HG02798 (cell line): Measurements from ENCODE around the gene CLEC18C.
"Not testable (repeated sequence)": the region's sequence is repeated elsewhere in the genome, so short reads cannot be mapped to it uniquely, and the experiment has no call there.

Experiments
- ATAC-seq: cut with Tn5 transposase; IDR thresholded peaks from one replicate; pipeline ENCODE4 v1.9.1; 2021; ENCODE audit warnings: mild to moderate bottlenecking; ENCODE audit not compliant: unreplicated experiment, poor library complexity

The CLEC18C gene

DNA sequence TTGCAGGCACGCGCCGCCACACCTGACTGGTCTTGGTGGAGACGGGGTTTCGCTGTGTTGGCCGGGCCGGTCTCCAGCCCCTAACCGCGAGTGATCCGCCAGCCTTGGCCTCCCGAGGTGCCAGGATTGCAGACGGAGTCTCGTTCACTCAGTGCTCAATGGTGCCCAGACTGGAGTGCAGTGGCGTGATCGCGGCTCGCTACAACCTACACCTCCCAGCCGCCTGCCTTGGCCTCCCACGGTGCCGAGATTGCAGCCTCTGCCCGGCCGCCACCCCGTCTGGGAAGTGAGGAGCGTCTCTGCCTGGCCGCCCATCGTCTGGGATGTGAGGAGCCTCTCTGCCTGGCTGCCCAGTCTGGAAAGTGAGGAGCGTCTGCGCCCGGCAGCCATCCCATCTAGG, 30.4 kb downstream of the CLEC18C start:
- not testable (repeated sequence) for ATAC-seq

DNA sequence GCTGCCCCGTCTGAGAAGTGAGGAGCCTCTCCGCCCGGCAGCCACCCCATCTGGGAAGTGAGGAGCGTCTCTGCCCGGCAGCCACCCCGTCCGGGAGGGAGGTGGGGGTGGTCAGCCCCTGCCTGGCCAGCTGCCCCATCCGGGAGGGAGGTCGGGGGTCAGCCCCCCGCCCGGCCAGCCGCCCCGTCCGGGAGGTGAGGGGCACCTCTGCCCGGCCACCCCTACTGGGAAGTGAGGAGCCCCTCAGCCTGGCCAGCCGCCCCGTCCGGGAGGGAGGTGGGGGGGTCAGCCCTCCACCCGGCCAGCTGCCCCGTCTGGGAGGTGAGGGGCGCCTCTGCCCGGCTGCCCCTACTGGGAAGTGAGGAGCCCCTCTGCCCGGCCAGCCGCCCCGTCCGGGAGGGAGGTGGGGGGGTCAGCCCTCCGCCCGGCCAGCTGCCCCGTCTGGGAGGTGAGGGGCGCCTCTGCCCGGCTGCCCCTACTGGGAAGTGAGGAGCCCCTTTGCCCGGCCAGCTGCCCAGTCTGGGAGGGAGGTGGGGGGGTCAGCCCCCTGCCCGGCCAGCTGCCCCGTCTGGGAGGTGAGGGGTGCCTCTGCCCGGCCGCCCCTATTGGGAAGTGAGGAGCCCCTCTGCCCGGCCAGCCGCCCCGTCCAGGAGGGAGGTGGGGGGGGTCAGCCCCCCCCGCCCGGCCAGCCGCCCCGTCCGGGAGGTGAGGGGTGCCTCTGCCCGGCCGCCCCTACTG, 31.2 kb downstream of the CLEC18C start:
- not testable (repeated sequence) for ATAC-seq

DNA sequence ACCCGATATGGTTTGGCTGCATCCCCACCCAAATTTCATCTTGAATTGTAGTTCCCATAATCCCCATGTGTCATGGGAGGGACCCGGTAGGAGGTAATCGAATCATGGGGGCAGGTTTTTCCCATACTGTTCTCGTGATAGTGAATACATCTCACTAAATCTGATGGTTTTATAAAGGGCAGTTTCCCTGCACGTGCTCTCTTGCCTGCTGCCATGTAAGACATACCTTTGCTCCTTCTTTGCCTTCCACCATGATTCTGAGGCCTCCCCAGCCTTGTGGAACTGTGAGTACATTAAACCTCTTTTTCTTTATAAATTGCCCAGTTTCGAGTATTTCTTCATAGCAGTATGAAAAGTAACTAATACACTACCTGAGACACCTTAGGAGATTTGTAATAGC, 32.8 kb downstream of the CLEC18C start:
- not testable (repeated sequence) for ATAC-seq

DNA sequence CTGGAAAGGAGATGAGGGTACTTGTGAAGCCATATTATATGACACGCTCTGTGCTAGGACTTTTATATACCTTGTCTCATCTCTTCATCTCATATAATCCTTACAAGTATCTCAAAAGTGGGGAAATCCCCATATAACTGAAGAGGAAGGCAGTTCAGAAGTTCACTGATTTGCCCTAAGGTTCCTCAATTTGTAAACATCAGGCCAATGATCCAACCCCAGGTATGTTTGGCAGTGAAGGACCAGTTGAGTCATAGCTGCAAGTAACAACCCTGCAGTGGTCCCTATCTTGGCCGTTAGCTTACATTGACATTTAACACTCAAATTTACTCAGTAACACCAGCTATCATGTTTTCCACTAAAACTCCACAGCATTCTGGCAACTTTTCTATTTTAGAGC, 45.0 kb downstream of the CLEC18C start:
- not testable (repeated sequence) for ATAC-seq

DNA sequence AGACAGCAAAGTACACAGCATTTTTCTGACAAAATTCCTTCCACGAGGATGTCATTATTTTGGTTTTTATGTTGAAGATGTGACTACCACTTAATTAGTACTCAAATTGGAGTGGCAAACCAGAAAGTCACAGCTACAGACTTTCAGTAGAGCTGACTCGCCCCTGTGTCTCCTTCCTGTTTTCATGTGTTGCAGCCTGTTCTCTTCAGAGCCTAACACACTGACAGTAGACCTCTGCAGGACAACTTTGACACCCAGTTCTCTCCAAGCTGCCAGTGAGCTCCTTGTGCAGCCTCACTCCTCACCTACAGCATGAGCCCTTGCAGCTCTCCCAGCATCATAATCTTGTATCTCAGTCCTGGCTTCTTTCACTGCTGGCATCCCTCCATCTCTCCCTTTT, 49.0 kb downstream of the CLEC18C start:
- not testable (repeated sequence) for ATAC-seq

DNA sequence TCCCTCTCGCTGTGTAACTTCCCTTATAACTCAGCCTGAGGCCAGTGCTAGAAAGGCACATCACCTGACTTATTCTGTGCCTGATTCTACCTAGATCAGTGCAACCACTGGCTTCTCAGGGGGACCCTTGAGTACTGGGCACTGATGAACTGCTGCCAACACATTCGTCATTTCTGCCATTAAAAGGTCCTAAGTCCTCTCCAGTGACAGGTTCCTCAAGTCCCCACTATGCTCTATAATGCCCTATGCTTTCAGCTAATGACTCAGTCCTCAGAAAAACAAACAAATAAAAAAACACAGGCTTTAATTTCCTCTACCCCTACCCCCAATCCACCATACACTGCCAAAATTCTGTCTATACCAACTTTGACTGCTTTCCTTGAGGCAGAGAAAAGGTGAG, 49.6 kb downstream of the CLEC18C start:
- ATAC-seq: not testable (repeated sequence)

DNA sequence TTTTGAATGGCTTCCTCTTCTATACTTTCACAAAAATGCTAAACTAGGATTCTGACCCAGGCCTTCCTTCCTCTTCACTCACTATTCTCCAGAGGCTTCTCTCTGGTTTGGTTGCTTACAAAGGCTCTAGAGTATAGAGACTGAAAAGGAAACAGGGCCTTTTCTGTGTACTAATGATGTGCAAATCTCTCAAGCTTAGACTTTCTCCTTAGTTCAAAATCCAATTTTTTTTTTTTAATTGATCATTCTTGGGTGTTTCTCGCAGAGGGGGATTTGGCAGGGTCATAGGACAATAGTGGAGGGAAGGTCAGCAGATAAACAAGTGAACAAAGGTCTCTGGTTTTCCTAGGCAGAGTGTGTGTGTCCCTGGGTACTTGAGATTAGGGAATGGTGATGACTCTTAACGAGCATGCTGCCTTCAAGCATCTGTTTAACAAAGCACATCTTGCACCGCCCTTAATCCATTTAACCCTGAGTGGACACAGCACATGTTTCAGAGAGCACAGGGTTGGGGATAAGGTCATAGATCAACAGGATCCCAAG, 50.5 kb downstream of the CLEC18C start:
- ATAC-seq: not testable (repeated sequence)

DNA sequence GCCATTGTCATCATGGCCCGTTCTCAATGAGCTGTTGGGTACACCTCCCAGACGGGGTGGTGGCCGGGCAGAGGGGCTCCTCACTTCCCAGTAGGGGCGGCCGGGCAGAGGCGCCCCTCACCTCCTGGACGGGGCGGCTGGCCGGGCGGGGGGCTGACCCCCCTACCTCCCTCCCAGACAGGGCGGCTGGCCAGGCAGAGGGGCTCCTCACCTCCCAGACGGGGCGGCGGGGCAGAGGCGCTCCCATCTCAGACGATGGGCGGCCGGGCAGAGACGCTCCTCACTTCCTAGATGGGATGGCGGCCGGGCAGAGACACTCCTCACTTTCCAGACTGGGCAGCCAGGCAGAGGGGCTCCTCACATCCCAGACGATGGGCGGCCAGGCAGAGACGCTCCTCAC, 51.1 kb downstream of the CLEC18C start:
- not testable (repeated sequence) for ATAC-seq

DNA sequence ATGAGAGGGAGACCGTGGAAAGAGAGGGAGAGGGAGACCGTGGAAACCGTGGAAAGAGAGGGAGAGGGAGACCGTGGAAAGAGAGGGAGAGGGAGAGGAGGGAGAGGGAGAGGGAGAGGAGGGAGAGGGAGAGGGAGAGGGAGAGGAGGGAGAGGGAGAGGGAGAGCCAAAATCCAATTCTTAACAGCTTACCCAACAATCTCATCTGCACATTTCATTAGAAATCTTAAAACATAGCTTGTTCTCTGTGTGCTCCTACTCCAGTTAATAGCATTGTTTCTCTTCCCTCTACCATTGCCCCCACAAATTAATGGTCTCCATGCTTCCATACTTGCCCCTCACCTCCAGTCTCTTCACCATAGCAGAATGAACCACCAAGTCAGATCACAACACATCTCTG, 51.8 kb downstream of the CLEC18C start:
- ATAC-seq: not testable (repeated sequence)

DNA sequence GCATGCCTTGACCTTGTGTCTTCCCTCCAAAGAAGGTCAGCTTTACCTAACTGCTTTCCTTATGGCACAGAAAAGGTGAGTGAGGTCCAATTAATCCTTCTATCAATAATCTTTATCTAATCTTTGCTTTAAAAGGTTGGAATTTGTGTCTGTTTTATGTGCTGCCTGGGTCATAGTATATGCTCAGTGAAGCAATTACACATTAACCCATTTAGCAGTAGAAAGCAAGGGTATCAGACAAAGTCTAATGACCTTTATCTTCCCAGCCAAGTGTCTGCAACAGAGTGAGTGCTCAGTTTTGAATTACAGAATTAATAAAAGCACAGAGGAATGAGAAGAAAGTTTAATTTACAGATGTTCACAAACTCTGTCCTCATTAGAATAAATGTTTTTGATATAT, 52.4 kb downstream of the CLEC18C start:
- ATAC-seq: not testable (repeated sequence)

DNA sequence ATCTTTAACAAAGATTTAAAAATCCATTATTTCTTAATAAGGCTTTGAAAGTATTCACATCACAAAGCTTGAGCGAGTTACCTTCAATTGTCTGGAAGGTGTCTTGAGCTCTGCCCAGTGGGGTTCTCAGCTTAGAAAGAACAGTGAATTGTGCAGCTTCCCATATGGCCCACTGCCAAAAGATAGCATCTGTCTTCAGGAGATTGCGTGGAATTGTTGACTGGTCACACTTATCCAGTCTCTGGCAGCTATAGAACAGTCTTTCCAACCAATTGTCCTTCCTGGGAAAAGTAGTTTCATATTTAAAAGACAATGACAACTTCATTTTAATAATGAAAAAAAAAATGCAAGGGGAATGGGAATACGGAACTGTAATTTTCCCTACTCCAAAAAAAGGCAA, 58.2 kb downstream of the CLEC18C start:
- ATAC-seq: not testable (repeated sequence)
